Thyroid gland (tissue), 4 donors: ENCODE results near the gene GPR150. TPM values are rescaled to one million over a fixed set of nuclear protein-coding genes. Genes with fewer than 3 reads are reported as not detected.
A peak's percentile ranks its signal among the peaks of the same experiment; 100 is the strongest.

Source experiments
- DNase-seq, 2 donors: peaks; one replicate each; pipeline ENCODE4 v3.0.0-alpha.2; 2019
- H3K27ac ChIP-seq, 3 donors: fragments of 200-600 bp; sonication (generic); 1 replicate in 2 of 3; 2 replicates in 1 of 3; pipeline ENCODE4 v1.5.1; 2016 to 2019; ENCODE audit warnings: mild to moderate bottlenecking in 1 of 3, moderate library complexity in 1 of 3
- H3K27me3 ChIP-seq: fragments of 200-600 bp; sonication (generic); one replicate; pipeline ENCODE4 v1.5.1; 2019
- H3K36me3 ChIP-seq, 2 donors: fragments of 200-600 bp; sonication (generic); one replicate each; pipeline ENCODE4 v1.5.1; 2016 to 2019
- H3K4me1 ChIP-seq, 2 donors: fragments of 200-600 bp; sonication (generic); one replicate each; pipeline ENCODE4 v1.5.1; 2017 to 2019
- H3K4me3 ChIP-seq, 3 donors: fragments of 200-600 bp; sonication (generic); replicated peaks in 1 of 3; 1 replicate in 2 of 3; 2 replicates in 1 of 3; pipeline ENCODE4 v1.5.1; 2016; ENCODE audit warnings: mild to moderate bottlenecking in 1 of 3
- H3K9me3 ChIP-seq: fragments of 200-600 bp; sonication (generic); one replicate; pipeline ENCODE4 v1.5.1; 2017
- CTCF ChIP-seq, 6 experiments: fragments of 200-600 bp in 3 of 6; fragments of 450-650 bp in 3 of 6; sonication (generic) in 3 of 6; IDR thresholded peaks; one replicate each; pipeline ENCODE4 v1.5.1; 2016 to 2019; ENCODE audit warnings: antibody characterized with exemption in 6 of 6, mild to moderate bottlenecking in 2 of 6, inconsistent platforms in 1 of 6, moderate library complexity in 1 of 6
- POLR2A ChIP-seq, 2 donors: fragments of 450-650 bp; IDR thresholded peaks; one replicate each; pipeline ENCODE4 v1.6.1; 2017; ENCODE audit warnings: antibody characterized with exemption in 2 of 2, mild to moderate bottlenecking in 2 of 2, moderate library complexity in 1 of 2
- WGBS, 2 donors: methylation state at CpG; one replicate each; pipeline ENCODE4 v1.1.5; 2017; 5-methylcytosine and 5-hydroxymethylcytosine counted together
- intact Hi-C: fragments of 100-400 bp; cut with DNase I; formaldehyde crosslinking; loops from one replicate; pipeline ENCODE4 v1.15.1; 2023
- total RNA-seq, 4 donors: library from RNA; depleted of rRNA; stranded (reverse); fragments of >200 nt; gene quantifications; one replicate each; pipeline ENCODE4 v1.2.3, GENCODE V29; 2016

Gene GPR150
- total RNA-seq, 4 donors from 2014 or later = 0.42 TPM; not detected in 3

GRCh38 chr5:95655575-95655974 is 35.7 kb downstream of the GPR150 start:
- 84 to 89% methylated on average over 1 of the region's 1 CpG for WGBS, 2 donors

GRCh38 chr5:95660060-95660459 is 40.2 kb downstream of the GPR150 start:
- no peak overlapping the region for H3K4me3 ChIP-seq
- H3K36me3 ChIP-seq = no peaks in the 10 kb centered on the region
- TF ChIP-seq CTCF (IDR thresholded peaks at IDR 0.05) (no peak), POLR2A (IDR thresholded peaks at IDR 0.05) (no peak)
- intact Hi-C loops = loop anchor here (5.0 to 10.0 kb wide), 2 partner anchors 75 to 187 kb away; partner anchors contain the start of gene RHOBTB3
- peaks cover 0 to 5% of the 10 kb centered on the region in 2 donors for H3K4me1 ChIP-seq
- H3K27me3 ChIP-seq = no peaks in the 10 kb centered on the region
- no peaks in the 10 kb centered on the region for H3K9me3 ChIP-seq
- no peak overlapping the region for H3K27ac ChIP-seq
- DNase-seq = no peak
- 88 to 93% methylated on average over 2 of the region's 2 CpGs for WGBS, 2 donors

More at GRCh38 chr5:95655575-95655974, 35.7 kb downstream of the GPR150 start:
- TF ChIP-seq POLR2A (IDR thresholded peaks at IDR 0.05) = no peak
- TF ChIP-seq CTCF (IDR thresholded peaks at IDR 0.05) = no peak
- intact Hi-C loops = loop anchor here (10.0 kb wide), 1 partner anchor 119 kb away; no protein-coding TSS in a partner anchor
- Histone ChIP-seq H3K27me3 (no peaks in the 10 kb centered on the region), H3K4me3 (no peak overlapping the region), H3K27ac (no peak overlapping the region), H3K36me3 (no peaks in the 10 kb centered on the region), H3K4me1 (no peaks in the 10 kb centered on the region), H3K9me3 (no peaks in the 10 kb centered on the region)
- no peak for DNase-seq

GRCh38 chr5:95662946-95663345 is 43.1 kb downstream of the GPR150 start:
- intact Hi-C loops = loop anchor here (5.0 to 10.0 kb wide), 2 partner anchors 72 to 184 kb away; partner anchors contain the start of gene RHOBTB3
- Histone ChIP-seq H3K36me3 (no peaks in the 10 kb centered on the region), H3K4me3 (no peak overlapping the region), H3K4me1 (peaks cover 0 to 5% of the 10 kb centered on the region in 2 donors), H3K27me3 (no peaks in the 10 kb centered on the region), H3K27ac (no peak overlapping the region), H3K9me3 (no peaks in the 10 kb centered on the region)
- no peak for DNase-seq
- TF ChIP-seq CTCF (IDR thresholded peaks at IDR 0.05) (no peak), POLR2A (IDR thresholded peaks at IDR 0.05) (no peak)

GRCh38 chr5:95664204-95664786 is 44.4 kb downstream of the GPR150 start:
- no peaks in the 10 kb centered on the region for H3K27me3 ChIP-seq
- H3K27ac ChIP-seq = peak overlapping the region in 1 of 3 donors; percentile 57
- peaks cover 0 to 5% of the 10 kb centered on the region in 2 donors for H3K4me1 ChIP-seq
- H3K36me3 ChIP-seq = no peaks in the 10 kb centered on the region
- intact Hi-C loops = loop anchor here (5.0 to 10.0 kb wide), 2 partner anchors 71 to 183 kb away; partner anchors contain the start of gene RHOBTB3
- peak; percentile 22 to 39 for DNase-seq
- no peaks in the 10 kb centered on the region for H3K9me3 ChIP-seq
- H3K4me3 ChIP-seq = no peak overlapping the region
- TF ChIP-seq POLR2A (IDR thresholded peaks at IDR 0.05) (no peak), CTCF (IDR thresholded peaks at IDR 0.05) (peak; percentile 43 to 89 (median 76))
- WGBS, 2 donors = 14 to 15% methylated on average over 3 of the region's 3 CpGs

GRCh38 chr5:95667061-95667618 is 47.3 kb downstream of the GPR150 start:
- H3K36me3 ChIP-seq = no peaks in the 10 kb centered on the region
- DNase-seq = no peak
- no peak for TF ChIP-seq POLR2A (IDR thresholded peaks at IDR 0.05)
- no peak overlapping the region for H3K27ac ChIP-seq
- H3K4me1 ChIP-seq = peaks cover 0 to 5% of the 10 kb centered on the region in 2 donors
- intact Hi-C loops = loop anchor here (10.0 kb wide), 1 partner anchor 68 kb away; the partner anchor contains the start of gene RHOBTB3
- no peaks in the 10 kb centered on the region for H3K9me3 ChIP-seq
- WGBS, 2 donors = 73 to 89% methylated on average over 4 of the region's 4 CpGs
- no peaks in the 10 kb centered on the region for H3K27me3 ChIP-seq
- H3K4me3 ChIP-seq = no peak overlapping the region
